Fibroblast of mammary gland (primary cell): ENCODE data around the gene BRD2.

Experiments used
- DNase-seq: peaks from one replicate; pipeline ENCODE4 v3.0.0-alpha.2; 2010; ENCODE audit warnings: low read depth
- H3K4me3 ChIP-seq: 2 replicates; pipeline ENCODE4 v1.5.1; 2011; ENCODE audit warnings: low read depth, mild to moderate bottlenecking, low read length, moderate library complexity; ENCODE audit not compliant: control insufficient read depth
- CTCF ChIP-seq: conservative IDR thresholded peaks from 2 replicates; pipeline ENCODE4 v1.5.1; 2011; ENCODE audit warnings: low read depth, low read length, inconsistent platforms; ENCODE audit not compliant: control insufficient read depth, insufficient read depth

BRD2 gene

GRCh38 chr6:32943864-32944649 is 24.3 kb upstream of the BRD2 start:
- H3K4me3 ChIP-seq = no peak overlapping the region
- TF ChIP-seq CTCF = no peak
- DNase-seq = no peak

DNA sequence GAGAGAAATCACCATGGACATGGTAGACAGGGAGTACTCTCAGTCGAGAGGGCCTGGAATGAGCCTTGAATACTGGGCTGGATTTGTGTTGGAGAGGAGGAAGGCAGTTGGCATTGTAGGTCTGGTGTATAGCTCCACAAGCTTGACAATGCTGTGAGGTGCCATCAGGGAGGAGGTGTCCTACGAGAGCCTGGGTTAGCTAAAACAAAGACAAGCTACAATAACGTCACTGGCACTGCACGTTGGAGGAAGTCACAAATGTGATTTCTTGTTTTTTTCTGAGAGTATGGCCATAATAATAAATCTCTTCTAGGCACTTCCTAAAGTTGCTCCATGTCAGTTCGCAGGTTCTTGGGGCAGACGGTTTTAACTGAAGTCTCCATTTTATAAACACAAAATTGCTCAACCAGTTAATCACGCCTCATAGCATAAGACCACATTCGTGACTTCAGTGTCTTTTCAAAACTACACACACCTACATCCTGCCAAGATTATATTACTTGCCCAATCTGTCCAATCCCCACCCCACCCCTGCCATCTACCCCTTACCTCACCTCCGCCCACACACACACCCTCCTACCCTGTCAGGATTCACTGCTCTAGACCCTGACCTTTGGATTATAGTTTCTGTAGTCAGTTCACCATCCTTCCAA is 23.2 kb upstream of the BRD2 start:
- TF ChIP-seq CTCF = no peak
- peak; percentile 6 for DNase-seq
- no peak overlapping the region for H3K4me3 ChIP-seq

DNA sequence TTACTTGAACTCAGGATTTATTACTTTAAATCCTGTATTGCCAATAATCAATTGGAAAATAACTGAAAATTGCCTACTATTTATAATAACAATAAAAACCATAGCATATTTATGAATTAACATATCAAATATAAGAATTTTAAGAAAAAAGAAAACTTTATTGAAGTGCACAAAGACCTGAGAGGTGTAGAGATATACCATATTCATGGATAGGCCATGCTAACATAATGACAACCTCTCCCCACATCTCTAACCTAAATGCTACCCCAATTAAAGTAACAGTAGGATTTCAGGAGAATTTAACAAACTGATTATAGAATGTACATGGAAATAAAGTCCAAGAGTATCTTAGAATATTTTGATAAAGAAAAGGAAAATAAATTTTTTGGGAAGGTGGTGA is 22.4 kb upstream of the BRD2 start:
- TF ChIP-seq CTCF = no peak
- H3K4me3 ChIP-seq = no peak overlapping the region
- DNase-seq = no peak

DNA sequence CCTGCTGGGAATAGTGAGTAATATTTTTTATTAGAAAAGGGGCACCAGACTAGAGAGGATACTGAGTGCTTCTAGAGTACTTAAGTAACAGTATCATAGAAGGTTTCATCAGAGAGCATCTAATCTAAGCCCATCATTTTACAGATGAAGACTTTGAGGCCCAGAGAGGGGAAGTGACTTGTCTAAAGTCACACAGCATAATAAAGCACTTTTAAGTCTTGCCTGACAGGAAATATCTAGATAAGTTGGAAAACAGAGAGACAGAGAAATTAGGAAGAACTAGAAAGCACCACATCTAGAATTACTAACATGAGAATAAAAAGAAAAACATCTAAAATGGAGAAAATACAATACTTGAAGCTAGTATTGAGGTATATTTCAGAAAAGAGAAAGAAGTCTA is 21.5 kb upstream of the BRD2 start:
- no peak for TF ChIP-seq CTCF
- DNase-seq = no peak

GRCh38 chr6:32947552-32948465 is 20.6 kb upstream of the BRD2 start:
- TF ChIP-seq CTCF = peak; percentile 43
- DNase-seq = peak; percentile 40
- no peak overlapping the region for H3K4me3 ChIP-seq

More for the DNA sequence above, 21.5 kb upstream of the BRD2 start:
- H3K4me3 ChIP-seq = no peak overlapping the region

DNA sequence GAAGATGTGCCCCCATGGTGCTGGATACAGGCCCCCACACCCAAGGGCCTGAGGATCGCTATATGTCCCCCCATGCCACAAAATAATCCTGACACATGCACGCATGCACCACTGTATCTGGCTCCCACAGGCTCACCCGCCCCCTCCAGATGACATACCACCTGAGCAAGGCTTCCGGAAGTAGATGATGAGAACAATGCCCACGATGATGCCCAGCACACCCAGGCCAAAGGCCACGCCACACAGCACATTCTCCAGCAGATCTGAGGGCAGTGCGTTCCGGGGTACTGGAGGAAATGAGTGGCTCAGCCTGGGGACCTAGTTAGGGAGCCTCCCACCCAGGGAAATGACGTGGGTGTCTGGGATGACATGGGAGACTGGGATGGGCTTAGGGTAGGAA is 19.3 kb upstream of the BRD2 start:
- DNase-seq = no peak
- TF ChIP-seq CTCF = no peak

More for the DNA sequence above, 19.3 kb upstream of the BRD2 start:
- no peak overlapping the region for H3K4me3 ChIP-seq
